Esophagus (tissue), 2 donors: ENCODE data around the gene PDZD2. TPM values are rescaled to one million over a fixed set of nuclear protein-coding genes. Genes with fewer than 3 reads are reported as not detected.
A peak's percentile ranks its signal among the peaks of the same experiment; 100 is the strongest.
"Not testable (repeated sequence)": the region's sequence is repeated elsewhere in the genome, so short reads cannot be mapped to it uniquely, and the experiment has no call there.

Experiments
- H3K27ac ChIP-seq, 2 donors: one replicate each; pipeline ENCODE4 v1.5.1; 2013; ENCODE audit warnings: low read depth in 2 of 2, mild to moderate bottlenecking in 2 of 2, inconsistent platforms in 1 of 2, low read length in 1 of 2, moderate library complexity in 1 of 2
- H3K27me3 ChIP-seq, 2 donors: one replicate each; pipeline ENCODE4 v1.6.1; 2013; ENCODE audit warnings: low read length in 2 of 2, control low read depth in 1 of 2, mild to moderate bottlenecking in 1 of 2; ENCODE audit not compliant: insufficient read depth in 2 of 2, control insufficient read depth in 1 of 2
- H3K36me3 ChIP-seq, 2 donors: one replicate each; pipeline ENCODE4 v1.6.1; 2013; ENCODE audit warnings: low read length in 1 of 2; ENCODE audit not compliant: control insufficient read depth in 2 of 2, insufficient read depth in 2 of 2
- H3K4me1 ChIP-seq, 2 donors: one replicate each; pipeline ENCODE4 v1.6.1; 2013; ENCODE audit warnings: low read length in 1 of 2; ENCODE audit not compliant: control insufficient read depth in 2 of 2, insufficient read depth in 2 of 2
- H3K4me3 ChIP-seq, 2 donors: one replicate each; pipeline ENCODE4 v1.5.1; 2013; ENCODE audit warnings: low read length in 2 of 2, mild to moderate bottlenecking in 2 of 2, low read depth in 1 of 2, moderate library complexity in 1 of 2
- H3K9me3 ChIP-seq, 2 donors: one replicate each; pipeline ENCODE4 v1.6.1; 2013; ENCODE audit warnings: mild to moderate bottlenecking in 2 of 2, low read depth in 1 of 2, low read length in 1 of 2, moderate library complexity in 1 of 2; ENCODE audit not compliant: control insufficient read depth in 2 of 2, insufficient read depth in 1 of 2
- WGBS, 2 donors: extraction: QIAGEN DNeasy Blood & Tissue Kit; methylation state at CpG; one replicate each; pipeline ENCODE4 v1.1.7; 2013; 5-methylcytosine and 5-hydroxymethylcytosine counted together
- polyA plus RNA-seq, 2 donors: library from polyadenylated mRNA; stranded (reverse); fragments of 200-250 nt; gene quantifications; one replicate each; pipeline ENCODE4 v1.2.3, GENCODE V29; 2013
- donor health status: healthy with polysubstance abuse.
- donor health status: Bipolar disorder and iron deficiency.

Gene PDZD2
- polyA plus RNA-seq, 2 donors = 6.6 to 15.3 TPM

GRCh38 chr5:31768046-31768445 lies 129.1 kb downstream of the PDZD2 start:
- Histone ChIP-seq H3K4me3 (no peak overlapping the region), H3K9me3 (no peaks in the 10 kb centered on the region), H3K27ac (no peak overlapping the region), H3K4me1 (peaks cover 0 to 4% of the 10 kb centered on the region in 2 donors), H3K27me3 (no peaks in the 10 kb centered on the region), H3K36me3 (no peaks in the 10 kb centered on the region)
- 64 to 67% methylated on average over 6 of the region's 6 CpGs for WGBS, 2 donors

DNA sequence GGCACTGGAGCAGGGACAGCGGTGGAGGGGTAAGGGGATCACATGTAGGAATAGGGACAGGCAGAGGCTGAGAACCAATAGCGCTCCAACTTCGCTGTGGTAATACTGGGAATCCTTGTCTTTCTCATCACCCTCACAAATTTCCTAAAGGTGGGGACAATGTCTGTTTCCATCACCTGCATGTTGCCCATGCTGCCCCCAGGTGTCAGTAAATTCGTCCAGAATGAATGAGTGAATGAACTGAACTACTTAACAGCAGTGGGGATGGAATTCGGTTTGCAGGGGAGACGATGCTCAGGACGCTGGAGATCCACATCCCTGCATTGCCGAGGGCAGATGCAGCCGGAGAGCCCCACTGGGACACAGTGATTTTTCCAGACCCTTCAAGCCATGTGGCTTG lies 129.9 kb downstream of the PDZD2 start:
- no peaks in the 10 kb centered on the region for H3K9me3 ChIP-seq
- no peak overlapping the region for H3K4me3 ChIP-seq
- no peak overlapping the region for H3K27ac ChIP-seq
- H3K4me1 ChIP-seq = peaks cover 0 to 4% of the 10 kb centered on the region in 2 donors
- 86 to 88% methylated on average over 9 of the region's 9 CpGs for WGBS, 2 donors
- H3K36me3 ChIP-seq = no peaks in the 10 kb centered on the region
- no peaks in the 10 kb centered on the region for H3K27me3 ChIP-seq

DNA sequence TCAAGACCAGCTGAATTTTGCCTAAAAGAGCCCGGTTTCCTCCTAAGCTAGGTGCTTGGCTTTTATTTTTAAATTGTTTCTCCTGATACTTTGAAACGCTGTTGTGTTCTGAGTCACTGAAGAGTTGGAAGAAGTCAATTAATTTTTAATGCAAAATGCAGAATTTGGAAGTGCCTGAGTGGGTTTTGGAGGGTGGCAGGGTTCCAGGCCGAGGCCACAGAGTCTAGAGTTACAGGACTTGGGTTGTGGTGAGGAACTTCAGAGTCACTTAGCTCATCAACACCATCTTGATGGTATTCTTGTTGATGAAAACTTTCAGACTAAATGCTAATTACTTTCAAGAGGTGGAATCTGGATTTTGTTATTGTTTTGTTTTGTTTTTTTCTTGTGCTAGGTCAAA lies 130.6 kb downstream of the PDZD2 start:
- Histone ChIP-seq H3K27me3 (no peaks in the 10 kb centered on the region), H3K4me1 (peaks cover 0 to 4% of the 10 kb centered on the region in 2 donors), H3K4me3 (no peak overlapping the region), H3K9me3 (no peaks in the 10 kb centered on the region), H3K27ac (no peak overlapping the region), H3K36me3 (no peaks in the 10 kb centered on the region)
- 71 to 75% methylated on average over 3 of the region's 3 CpGs for WGBS, 2 donors

DNA sequence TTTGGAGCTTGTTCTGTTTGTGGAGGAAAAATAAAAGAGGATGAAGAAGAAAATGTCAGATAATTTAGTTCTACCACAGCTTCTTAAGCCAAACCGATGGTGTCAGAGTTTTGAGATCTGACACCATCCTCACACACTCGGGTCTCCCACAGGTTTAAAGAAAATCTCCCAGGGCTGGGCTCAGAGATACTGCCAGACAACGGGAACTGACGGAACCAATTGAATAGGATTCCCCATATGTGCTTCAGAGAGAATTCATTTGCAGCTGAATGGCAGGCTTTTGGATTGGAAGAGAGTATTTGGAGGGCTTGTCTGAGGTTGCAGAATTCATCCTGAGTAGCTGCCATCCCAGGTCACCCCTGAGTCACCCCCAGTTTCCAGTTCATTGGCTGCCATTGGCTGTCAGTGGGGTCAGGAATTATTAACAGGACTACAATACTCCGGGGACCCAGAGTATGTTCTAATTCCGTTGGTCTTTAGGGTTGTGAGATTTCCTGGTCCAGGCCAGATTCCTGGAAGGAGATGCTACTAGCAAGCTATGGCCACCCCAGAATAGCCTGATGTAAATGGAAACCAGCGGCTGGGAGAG lies 131.3 kb downstream of the PDZD2 start:
- H3K27ac ChIP-seq = no peak overlapping the region
- H3K4me3 ChIP-seq = no peak overlapping the region
- no peaks in the 10 kb centered on the region for H3K9me3 ChIP-seq
- WGBS, 2 donors = 51 to 52% methylated on average over 7 of the region's 7 CpGs
- H3K4me1 ChIP-seq = peaks cover 0 to 4% of the 10 kb centered on the region in 2 donors
- no peaks in the 10 kb centered on the region for H3K27me3 ChIP-seq
- H3K36me3 ChIP-seq = no peaks in the 10 kb centered on the region

GRCh38 chr5:31770998-31771397 lies 132.1 kb downstream of the PDZD2 start:
- Histone ChIP-seq H3K27me3 (no peaks in the 10 kb centered on the region), H3K9me3 (no peaks in the 10 kb centered on the region), H3K4me1 (peaks cover 0 to 5% of the 10 kb centered on the region in 2 donors), H3K27ac (peak overlapping the region in 1 of 2 donors; percentile 73), H3K36me3 (no peaks in the 10 kb centered on the region), H3K4me3 (no peak overlapping the region)
- 57 to 62% methylated on average over 1 of the region's 1 CpG for WGBS, 2 donors

DNA sequence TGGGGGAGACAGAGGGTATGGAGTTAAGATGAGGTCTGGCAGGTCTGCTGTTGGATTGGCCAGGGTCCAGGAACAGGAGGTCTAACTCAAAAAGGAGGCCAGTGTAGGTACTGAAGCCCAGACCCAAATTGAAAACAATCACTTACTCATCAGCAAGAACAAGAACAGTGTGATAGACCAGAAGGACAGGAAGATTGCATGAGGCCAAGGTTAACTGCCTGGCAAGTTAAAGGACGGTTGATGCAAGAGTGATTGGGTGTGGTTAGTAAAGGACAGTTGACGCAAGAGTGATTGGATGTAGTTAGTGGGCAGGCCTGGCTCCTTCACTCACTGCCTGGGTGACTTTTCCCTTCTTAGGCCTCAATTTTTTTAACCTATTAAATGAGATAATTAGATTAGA lies 132.6 kb downstream of the PDZD2 start:
- WGBS, 2 donors = 65 to 71% methylated on average over 2 of the region's 2 CpGs
- peak overlapping the region in 1 of 2 donors; percentile 73 for H3K27ac ChIP-seq
- no peaks in the 10 kb centered on the region for H3K27me3 ChIP-seq
- H3K4me3 ChIP-seq = no peak overlapping the region
- peaks cover 0 to 7% of the 10 kb centered on the region in 2 donors for H3K4me1 ChIP-seq
- no peaks in the 10 kb centered on the region for H3K9me3 ChIP-seq
- no peaks in the 10 kb centered on the region for H3K36me3 ChIP-seq

DNA sequence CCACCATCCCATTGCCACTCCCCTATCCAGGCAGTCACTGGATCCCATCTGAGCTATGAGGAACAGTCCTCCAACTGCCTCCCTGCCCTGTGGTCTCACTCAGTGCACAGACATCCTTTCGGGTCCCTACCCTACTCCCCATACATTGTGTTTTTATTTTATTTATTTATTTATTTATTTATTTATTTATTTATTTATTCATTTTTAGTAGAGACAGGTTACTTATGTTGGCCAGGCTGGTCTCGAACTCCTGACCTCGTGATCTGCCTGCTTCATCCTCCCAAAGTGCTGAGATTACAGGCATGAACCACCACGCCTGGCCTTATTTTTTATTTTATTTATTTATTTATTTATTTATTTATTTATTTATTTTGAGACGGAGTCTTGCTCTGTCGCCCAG lies 137.4 kb downstream of the PDZD2 start:
- WGBS, 2 donors = 92 to 93% methylated on average over 6 of the region's 6 CpGs
- H3K27ac ChIP-seq, H3K4me3 ChIP-seq, H3K4me1 ChIP-seq, H3K9me3 ChIP-seq, H3K27me3 ChIP-seq, H3K36me3 ChIP-seq: not testable (repeated sequence)

- H3K27me3 ChIP-seq = no peaks in the 10 kb centered on the region
- WGBS, 2 donors = 91% methylated on average over 40 to 41 of the region's 41 CpGs
- peaks cover 0 to 3% of the 10 kb centered on the region in 2 donors for H3K4me1 ChIP-seq
These were observed 138.2 kb downstream of the PDZD2 start for GRCh38 chr5:31776976-31777651.

GRCh38 chr5:31781772-31782171 lies 142.8 kb downstream of the PDZD2 start:
- no peaks in the 10 kb centered on the region for H3K4me1 ChIP-seq
- 42 to 54% methylated on average over 5 of the region's 5 CpGs for WGBS, 2 donors
- H3K4me3 ChIP-seq = no peak overlapping the region
- no peaks in the 10 kb centered on the region for H3K36me3 ChIP-seq
- no peaks in the 10 kb centered on the region for H3K27me3 ChIP-seq
- no peaks in the 10 kb centered on the region for H3K9me3 ChIP-seq
- H3K27ac ChIP-seq = no peak overlapping the region

More at GRCh38 chr5:31776976-31777651, 138.2 kb downstream of the PDZD2 start:
- no peaks in the 10 kb centered on the region for H3K9me3 ChIP-seq
- no peaks in the 10 kb centered on the region for H3K36me3 ChIP-seq
- H3K27ac ChIP-seq = no peak overlapping the region
- no peak overlapping the region for H3K4me3 ChIP-seq

GRCh38 chr5:31783086-31783645 lies 144.2 kb downstream of the PDZD2 start:
- no peaks in the 10 kb centered on the region for H3K27me3 ChIP-seq
- no peaks in the 10 kb centered on the region for H3K36me3 ChIP-seq
- H3K9me3 ChIP-seq = no peaks in the 10 kb centered on the region
- H3K27ac ChIP-seq = no peak overlapping the region
- no peaks in the 10 kb centered on the region for H3K4me1 ChIP-seq
- 46 to 50% methylated on average over 10 of the region's 10 CpGs for WGBS, 2 donors
- H3K4me3 ChIP-seq = no peak overlapping the region
